ENCODE measurements around the gene TCTA. TPM values are rescaled to one million over a fixed set of nuclear protein-coding genes. Genes with fewer than 3 reads are reported as not detected.

TCTA gene
- total RNA-seq, 2 experiments from 2014 or later = 23.3 to 24.8 TPM

DNA sequence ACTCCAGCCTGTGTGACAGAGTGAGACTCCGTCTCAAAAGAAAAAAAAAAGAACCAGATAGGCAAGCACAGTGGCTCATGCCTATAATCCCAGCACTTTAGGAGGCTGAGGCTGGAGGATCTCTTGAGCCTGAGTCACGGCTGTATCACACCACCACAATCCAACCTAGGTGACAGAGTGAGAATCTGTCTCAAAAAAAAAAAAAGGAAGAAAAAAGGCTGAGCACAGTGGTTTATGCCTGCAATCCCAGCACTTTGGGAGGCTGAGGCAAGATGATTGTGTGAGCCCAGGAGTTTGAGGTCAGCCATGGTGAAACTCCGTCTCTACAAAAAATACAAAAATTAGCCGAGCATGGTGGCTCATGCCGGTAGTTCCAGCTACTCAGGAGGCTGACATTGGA, 22.5 kb downstream of the TCTA start:
- no peaks in the 10 kb centered on the region for H3K9me3 Mint-ChIP-seq
- no peaks in the 10 kb centered on the region for H3K36me3 Mint-ChIP-seq (ENCODE audit: low read depth)
- H3K27me3 Mint-ChIP-seq = no peaks in the 10 kb centered on the region
- peaks cover 6% of the 10 kb centered on the region for H3K4me1 Mint-ChIP-seq
- no peak overlapping the region for H3K27ac Mint-ChIP-seq
- DNase-seq = no peak
- ChIA-PET CTCF (no interaction called here), POLR2A (no interaction called here)
- no peak overlapping the region for H3K4me3 Mint-ChIP-seq

DNA sequence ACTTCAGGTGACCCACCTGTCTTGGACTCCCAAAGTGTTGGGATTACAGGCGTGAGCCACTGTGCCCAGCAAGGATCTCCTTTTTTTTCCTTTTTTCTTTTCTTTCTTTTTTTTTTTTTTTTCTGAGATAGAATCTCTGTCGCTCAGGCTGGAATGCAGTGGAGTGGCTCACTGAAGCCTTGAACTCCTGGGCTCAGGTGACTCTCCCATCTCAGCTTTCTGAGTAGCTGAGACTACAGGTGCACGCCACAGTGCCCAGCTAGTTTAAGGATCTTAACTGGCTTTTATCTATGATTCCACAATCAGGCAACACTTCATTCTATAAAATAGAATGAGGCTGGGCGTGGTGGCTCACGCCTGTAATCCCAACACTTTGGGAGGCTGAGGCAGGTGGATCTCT, 33.2 kb downstream of the TCTA start:
- Mint-ChIP-seq H3K27me3 (no peaks in the 10 kb centered on the region), H3K27ac (no peak overlapping the region)
- POLR2A ChIA-PET = no interaction called here

DNA sequence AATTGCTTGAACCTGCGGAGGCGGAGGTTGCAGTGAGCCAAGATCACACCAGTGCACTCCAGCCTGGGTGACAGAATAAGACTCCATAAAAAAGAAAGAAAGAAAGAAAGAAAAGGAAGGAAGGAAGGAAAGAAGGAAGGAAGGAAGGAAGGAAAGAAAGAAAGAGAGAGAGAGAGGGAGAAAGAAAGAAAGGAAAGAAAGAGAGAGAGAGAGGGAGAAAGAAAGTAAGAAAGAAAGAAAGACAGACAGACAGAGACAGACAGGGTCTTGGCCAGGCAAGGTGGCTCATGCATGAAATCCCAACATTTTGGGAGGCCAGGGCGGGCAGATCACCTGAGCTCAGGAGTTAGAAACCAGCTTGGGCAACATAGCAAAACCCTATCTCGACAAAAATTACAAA, 41.4 kb downstream of the TCTA start:
- Mint-ChIP-seq H3K4me1 (peaks cover 5% of the 10 kb centered on the region), H3K27me3 (no peaks in the 10 kb centered on the region), H3K36me3 (ENCODE audit: low read depth) (no peaks in the 10 kb centered on the region), H3K9me3 (no peaks in the 10 kb centered on the region), H3K27ac (no peak overlapping the region), H3K4me3 (no peak overlapping the region)
- ChIA-PET CTCF (interaction anchor here (0.6 to 0.8 kb wide), 3 partner anchors 18 to 114 kb away, joined by 3 read pairs; partner anchors contain the start of genes NICN1 and USP4), POLR2A (no interaction called here)
- no peak for DNase-seq

More for the DNA sequence above, 33.2 kb downstream of the TCTA start:
- Mint-ChIP-seq H3K4me3 (no peak overlapping the region), H3K9me3 (no peaks in the 10 kb centered on the region), H3K4me1 (peaks cover 21% of the 10 kb centered on the region), H3K36me3 (ENCODE audit: low read depth) (no peaks in the 10 kb centered on the region)
- CTCF ChIA-PET = interaction anchor here (0.6 to 1.7 kb wide), 3 partner anchors 16 to 387 kb away, joined by 3 to 5 read pairs (median 4); partner anchors contain the start of gene NICN1
- DNase-seq = no peak

DNA sequence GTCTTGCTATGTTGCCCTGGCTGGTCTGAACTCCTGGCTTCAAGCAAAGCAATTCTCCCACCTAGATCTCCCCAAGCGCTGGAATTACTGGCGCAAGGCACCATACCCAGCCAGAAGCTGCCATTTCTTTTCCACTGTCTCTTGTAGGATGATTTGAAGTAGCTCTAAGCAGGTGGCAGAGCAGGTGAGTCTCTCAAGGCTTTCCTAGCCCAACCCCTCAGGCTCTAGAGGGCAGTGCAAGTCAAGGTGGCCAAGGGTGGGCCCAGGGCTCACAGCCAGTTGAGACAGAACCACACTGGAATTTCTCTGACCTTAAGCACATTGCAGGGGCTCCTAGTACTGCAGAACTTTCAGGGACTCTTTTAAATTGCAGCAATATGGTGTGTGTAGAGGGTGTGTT, 42.2 kb downstream of the TCTA start:
- Mint-ChIP-seq H3K36me3 (ENCODE audit: low read depth) (no peaks in the 10 kb centered on the region), H3K9me3 (no peaks in the 10 kb centered on the region), H3K27me3 (no peaks in the 10 kb centered on the region), H3K4me1 (no peaks in the 10 kb centered on the region), H3K4me3 (no peak overlapping the region), H3K27ac (peak overlapping the region; percentile 9)
- POLR2A ChIA-PET = no interaction called here
- CTCF ChIA-PET = interaction anchor here (0.6 to 1.1 kb wide), 3 partner anchors 21 to 283 kb away, joined by 3 to 6 read pairs (median 3); partner anchors contain the start of gene KLHDC8B
- no peak for DNase-seq

- Mint-ChIP-seq H3K27me3 (no peaks in the 10 kb centered on the region), H3K4me1 (no peaks in the 10 kb centered on the region), H3K4me3 (no peak overlapping the region), H3K36me3 (ENCODE audit: low read depth) (no peaks in the 10 kb centered on the region), H3K9me3 (no peaks in the 10 kb centered on the region), H3K27ac (no peak overlapping the region)
- POLR2A ChIA-PET = no interaction called here
- DNase-seq = no peak
- CTCF ChIA-PET = interaction anchor here (1.1 kb wide), 1 partner anchor 284 kb away, joined by 3 read pairs; the partner anchor contains the start of gene KLHDC8B
Observed at GRCh38 chr3:49454898-49455681, 42.9 kb downstream of the TCTA start.

GRCh38 chr3:49456466-49456865, 44.2 kb downstream of the TCTA start:
- Mint-ChIP-seq H3K4me3 (no peak overlapping the region), H3K36me3 (ENCODE audit: low read depth) (no peaks in the 10 kb centered on the region), H3K27ac (no peak overlapping the region), H3K9me3 (no peaks in the 10 kb centered on the region), H3K4me1 (no peaks in the 10 kb centered on the region), H3K27me3 (no peaks in the 10 kb centered on the region)
- ChIA-PET POLR2A (no interaction called here), CTCF (interaction anchor here (0.9 to 1.1 kb wide), 3 partner anchors 11 to 383 kb away, joined by 3 to 5 read pairs (median 4); partner anchors contain the start of gene DAG1)
- DNase-seq = no peak

- Mint-ChIP-seq H3K27ac (no peak overlapping the region), H3K36me3 (ENCODE audit: low read depth) (no peaks in the 10 kb centered on the region), H3K9me3 (no peaks in the 10 kb centered on the region), H3K4me3 (no peak overlapping the region), H3K27me3 (peaks cover 2% of the 10 kb centered on the region), H3K4me1 (no peaks in the 10 kb centered on the region)
- ChIA-PET POLR2A (no interaction called here), CTCF (interaction anchor here (0.6 kb wide), 1 partner anchor 513 kb away, joined by 5 read pairs; no protein-coding TSS in a partner anchor)
- no peak for DNase-seq
Observed at GRCh38 chr3:49460188-49460890, 48.1 kb downstream of the TCTA start.

GRCh38 chr3:49460956-49461355, 48.7 kb downstream of the TCTA start:
- peaks cover 2% of the 10 kb centered on the region for H3K27me3 Mint-ChIP-seq
- no peak overlapping the region for H3K4me3 Mint-ChIP-seq
- H3K27ac Mint-ChIP-seq = no peak overlapping the region
- ChIA-PET CTCF (interaction anchor here (0.5 kb wide), 1 partner anchor 414 kb away, joined by 3 read pairs; no protein-coding TSS in a partner anchor), POLR2A (no interaction called here)
- no peaks in the 10 kb centered on the region for H3K36me3 Mint-ChIP-seq (ENCODE audit: low read depth)
- H3K4me1 Mint-ChIP-seq = no peaks in the 10 kb centered on the region
- DNase-seq = no peak
- H3K9me3 Mint-ChIP-seq = no peaks in the 10 kb centered on the region

GRCh38 chr3:49461443-49462171, 49.4 kb downstream of the TCTA start:
- Mint-ChIP-seq H3K27ac (no peak overlapping the region), H3K36me3 (ENCODE audit: low read depth) (no peaks in the 10 kb centered on the region), H3K4me3 (no peak overlapping the region), H3K27me3 (peaks cover 2% of the 10 kb centered on the region), H3K4me1 (no peaks in the 10 kb centered on the region), H3K9me3 (no peaks in the 10 kb centered on the region)
- DNase-seq = no peak
- CTCF ChIA-PET = interaction anchor here (0.5 kb wide), 1 partner anchor 415 kb away, joined by 3 read pairs; no protein-coding TSS in a partner anchor
- POLR2A ChIA-PET = no interaction called here

- Mint-ChIP-seq H3K27ac (no peak overlapping the region), H3K4me3 (no peak overlapping the region), H3K9me3 (no peaks in the 10 kb centered on the region), H3K4me1 (no peaks in the 10 kb centered on the region), H3K36me3 (ENCODE audit: low read depth) (no peaks in the 10 kb centered on the region), H3K27me3 (peaks cover 2% of the 10 kb centered on the region)
- no peak for DNase-seq
- CTCF ChIA-PET = no interaction called here
- POLR2A ChIA-PET = no interaction called here
Observed at GRCh38 chr3:49462222-49462621, 50.0 kb downstream of the TCTA start.

DNA sequence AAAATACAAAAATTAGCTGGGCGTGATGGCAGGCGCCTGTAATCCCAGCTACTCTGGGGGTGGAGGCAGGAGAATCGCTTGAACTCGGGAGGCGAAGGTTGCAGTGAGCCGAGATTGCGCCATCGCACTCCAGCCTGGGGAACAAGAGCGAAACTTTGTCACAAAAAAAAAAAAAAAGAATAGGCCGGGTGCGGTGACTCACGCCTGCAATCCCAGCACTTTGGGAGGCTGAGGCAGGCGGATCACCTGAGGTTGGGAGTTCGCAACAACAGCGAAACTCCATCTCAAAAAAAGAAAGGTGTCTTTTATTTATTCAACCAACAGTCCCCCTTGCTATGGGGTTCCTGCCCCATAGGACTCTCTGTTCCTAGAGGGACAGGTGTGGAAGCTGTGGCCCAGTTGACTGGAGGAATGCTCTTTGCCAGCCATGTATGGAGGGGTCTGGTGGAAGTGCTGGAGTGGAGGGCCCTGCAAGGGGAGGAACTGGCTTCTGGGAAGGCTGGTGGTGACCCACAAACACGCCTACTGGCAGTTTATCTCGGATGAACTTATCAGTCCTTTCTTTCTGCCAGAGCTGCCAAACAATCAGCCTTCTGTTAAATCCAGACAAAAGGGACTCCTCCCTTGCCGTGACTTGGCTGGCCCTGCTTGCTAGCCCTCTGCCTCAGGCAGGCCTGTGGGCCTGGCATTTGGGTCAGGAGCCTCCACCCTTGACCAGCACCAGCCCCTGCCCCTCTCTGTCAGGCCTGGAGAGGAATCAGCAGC, 53.2 kb downstream of the TCTA start:
- CTCF ChIA-PET = interaction anchor here (0.7 kb wide), 1 partner anchor 829 kb away, joined by 4 read pairs; no protein-coding TSS in a partner anchor
- no peak overlapping the region for H3K27ac Mint-ChIP-seq
- peaks cover 2% of the 10 kb centered on the region for H3K27me3 Mint-ChIP-seq
- no peaks in the 10 kb centered on the region for H3K36me3 Mint-ChIP-seq (ENCODE audit: low read depth)
- H3K4me3 Mint-ChIP-seq = no peak overlapping the region
- peaks cover 6% of the 10 kb centered on the region for H3K4me1 Mint-ChIP-seq
- POLR2A ChIA-PET = no interaction called here
- no peak for DNase-seq
- H3K9me3 Mint-ChIP-seq = no peaks in the 10 kb centered on the region

All from activated CD4-positive, alpha-beta T cell treated with anti-CD3 and anti-CD28 coated beads, Interleukin-2, amount 10 ng/mL, durations not matched to agents 7 days and 5 days (primary cell).